Loucy (cell line): Measurements from ENCODE around the gene TMEM176A.

Source experiments
- H2AFZ ChIP-seq: fragments of 200-600 bp; sonication (generic); 2 replicates; pipeline ENCODE4 v1.6.0; 2016; ENCODE audit warnings: antibody characterized with exemption, mild to moderate bottlenecking, low read length, moderate library complexity
- H3F3A ChIP-seq: fragments of 200-600 bp; 2 replicates; pipeline ENCODE4 v1.6.0; 2016; ENCODE audit warnings: antibody characterized with exemption, low read depth, mild to moderate bottlenecking
- H3K27me3 ChIP-seq: fragments of 200-600 bp; sonication (generic); 2 replicates; pipeline ENCODE4 v1.6.1; 2014; ENCODE audit warnings: low read length, mild to moderate bottlenecking; ENCODE audit not compliant: insufficient read depth, poor library complexity, severe bottlenecking
- H3K36me3 ChIP-seq: fragments of 200-600 bp; sonication (generic); 2 replicates; pipeline ENCODE4 v1.6.1; 2016; ENCODE audit warnings: low read length; ENCODE audit not compliant: insufficient read depth
- H3K4me1 ChIP-seq: fragments of 200-600 bp; sonication (generic); 2 replicates; pipeline ENCODE4 v1.5.1; 2014; ENCODE audit warnings: low read length, mild to moderate bottlenecking; ENCODE audit not compliant: insufficient read depth, poor library complexity, severe bottlenecking
- H3K4me2 ChIP-seq: fragments of 200-600 bp; sonication (generic); 2 replicates; pipeline ENCODE4 v1.6.0; 2014; ENCODE audit warnings: antibody characterized with exemption, low read length, low read depth, mild to moderate bottlenecking; ENCODE audit not compliant: poor library complexity, severe bottlenecking
- H3K4me3 ChIP-seq: fragments of 200-600 bp; sonication (generic); 2 replicates; pipeline ENCODE4 v1.5.1; 2014; ENCODE audit warnings: low read length, mild to moderate bottlenecking, mixed read lengths; ENCODE audit not compliant: poor library complexity, severe bottlenecking
- H3K79me2 ChIP-seq: fragments of 200-600 bp; sonication (generic); 2 replicates; pipeline ENCODE4 v1.6.1; 2014; ENCODE audit warnings: low read length; ENCODE audit not compliant: insufficient read depth
- H3K9ac ChIP-seq: fragments of 200-600 bp; sonication (generic); 2 replicates; pipeline ENCODE4 v1.6.0; 2014; ENCODE audit warnings: mild to moderate bottlenecking, low read depth, low read length, moderate library complexity; ENCODE audit not compliant: poor library complexity, severe bottlenecking
- H3K9me2 ChIP-seq: fragments of 200-600 bp; sonication (generic); replicated peaks from 2 replicates; pipeline ENCODE4 v1.6.1; 2016; ENCODE audit warnings: low read depth, low read length, mixed read lengths
- H3K9me3 ChIP-seq: fragments of 200-600 bp; sonication (generic); 2 replicates; pipeline ENCODE4 v1.6.1; 2014; ENCODE audit warnings: mild to moderate bottlenecking, antibody characterized with exemption, low read length, low read depth; ENCODE audit not compliant: insufficient read depth
- H4K20me1 ChIP-seq: fragments of 200-600 bp; sonication (generic); 2 replicates; pipeline ENCODE4 v1.6.0; 2014; ENCODE audit warnings: antibody characterized with exemption, low read length, mild to moderate bottlenecking; ENCODE audit not compliant: insufficient read depth, poor library complexity, severe bottlenecking
- EZH2phosphoT487 ChIP-seq: fragments of 200-600 bp; IDR thresholded peaks from 2 replicates; pipeline ENCODE4 v1.6.1; 2018; ENCODE audit warnings: antibody characterized with exemption, mild to moderate bottlenecking, moderate library complexity, borderline replicate concordance
- TF ChIP-seq, protein P1 (sequence below): fragments of 200-600 bp; sonication (generic); conservative IDR thresholded peaks from 2 replicates; pipeline ENCODE4 v1.5.1; 2014; ENCODE audit warnings: mild to moderate bottlenecking, antibody characterized with exemption, low read length

The TMEM176A gene

GRCh38 chr7:150791304-150791703 is 9.3 kb upstream of the TMEM176A start:
- no peak overlapping the region for H3K4me2 ChIP-seq
- H3K4me3 ChIP-seq, result no peak overlapping the region
- TF ChIP-seq, protein P1, sequence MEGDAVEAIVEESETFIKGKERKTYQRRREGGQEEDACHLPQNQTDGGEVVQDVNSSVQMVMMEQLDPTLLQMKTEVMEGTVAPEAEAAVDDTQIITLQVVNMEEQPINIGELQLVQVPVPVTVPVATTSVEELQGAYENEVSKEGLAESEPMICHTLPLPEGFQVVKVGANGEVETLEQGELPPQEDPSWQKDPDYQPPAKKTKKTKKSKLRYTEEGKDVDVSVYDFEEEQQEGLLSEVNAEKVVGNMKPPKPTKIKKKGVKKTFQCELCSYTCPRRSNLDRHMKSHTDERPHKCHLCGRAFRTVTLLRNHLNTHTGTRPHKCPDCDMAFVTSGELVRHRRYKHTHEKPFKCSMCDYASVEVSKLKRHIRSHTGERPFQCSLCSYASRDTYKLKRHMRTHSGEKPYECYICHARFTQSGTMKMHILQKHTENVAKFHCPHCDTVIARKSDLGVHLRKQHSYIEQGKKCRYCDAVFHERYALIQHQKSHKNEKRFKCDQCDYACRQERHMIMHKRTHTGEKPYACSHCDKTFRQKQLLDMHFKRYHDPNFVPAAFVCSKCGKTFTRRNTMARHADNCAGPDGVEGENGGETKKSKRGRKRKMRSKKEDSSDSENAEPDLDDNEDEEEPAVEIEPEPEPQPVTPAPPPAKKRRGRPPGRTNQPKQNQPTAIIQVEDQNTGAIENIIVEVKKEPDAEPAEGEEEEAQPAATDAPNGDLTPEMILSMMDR, result no peak
- TF ChIP-seq EZH2phosphoT487, result no peak
- H4K20me1 ChIP-seq, result no peaks in the 10 kb centered on the region
- no peaks in the 10 kb centered on the region for H3K27me3 ChIP-seq
- H3K36me3 ChIP-seq, result no peaks in the 10 kb centered on the region
- no peaks in the 10 kb centered on the region for H3K79me2 ChIP-seq
- H2AFZ ChIP-seq, result no peak overlapping the region
- H3K4me1 ChIP-seq, result no peaks in the 10 kb centered on the region
- no peaks in the 10 kb centered on the region for H3K9me3 ChIP-seq
- H3K9me2 ChIP-seq, result no peaks in the 10 kb centered on the region
- H3K9ac ChIP-seq, result no peak overlapping the region
- no peaks in the 10 kb centered on the region for H3F3A ChIP-seq

GRCh38 chr7:150791746-150792452 is 8.7 kb upstream of the TMEM176A start:
- Histone ChIP-seq H3F3A (no peaks in the 10 kb centered on the region), H3K9me3 (no peaks in the 10 kb centered on the region), H3K9me2 (no peaks in the 10 kb centered on the region), H3K4me2 (no peak overlapping the region), H3K4me3 (no peak overlapping the region), H3K79me2 (no peaks in the 10 kb centered on the region), H2AFZ (no peak overlapping the region), H3K27me3 (no peaks in the 10 kb centered on the region), H3K9ac (no peak overlapping the region), H3K4me1 (no peaks in the 10 kb centered on the region), H4K20me1 (no peaks in the 10 kb centered on the region), H3K36me3 (no peaks in the 10 kb centered on the region)
- TF ChIP-seq, protein P1, result no peak

DNA sequence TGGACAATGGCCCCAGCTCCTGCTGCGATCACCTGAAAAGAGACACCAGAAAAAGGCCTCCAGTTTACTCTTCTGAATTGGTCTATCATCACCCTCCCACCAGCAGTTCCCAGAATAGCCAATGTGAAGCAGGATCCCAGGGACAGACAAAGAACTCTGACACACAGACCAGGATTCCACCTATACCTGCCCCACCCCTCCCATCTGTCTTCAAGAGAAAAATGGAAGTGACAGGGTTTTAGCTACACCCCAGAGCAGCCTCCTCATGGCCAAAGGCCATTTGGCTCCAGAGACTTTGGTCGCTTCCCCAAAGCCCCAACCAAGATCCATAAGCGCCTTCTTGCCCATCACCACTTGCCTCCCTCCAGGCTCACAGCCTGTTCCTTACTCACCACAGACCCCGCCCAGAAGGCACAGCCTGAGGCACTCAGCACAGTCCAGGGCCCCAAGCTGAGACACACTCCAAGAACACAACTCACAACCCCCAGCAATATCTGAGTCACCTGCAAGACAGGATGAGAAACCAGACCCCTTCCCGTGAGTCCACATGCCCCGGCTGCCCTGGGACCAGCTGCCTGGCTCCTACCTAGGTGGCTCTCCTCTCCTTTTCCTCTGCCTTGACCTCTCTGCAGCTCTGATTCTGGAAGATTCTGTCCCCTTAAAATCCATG is 6.9 kb upstream of the TMEM176A start:
- H3K4me1 ChIP-seq, result no peaks in the 10 kb centered on the region
- H2AFZ ChIP-seq, result no peak overlapping the region
- H3K4me3 ChIP-seq, result no peak overlapping the region
- no peak overlapping the region for H3K4me2 ChIP-seq
- H3K9me3 ChIP-seq, result no peaks in the 10 kb centered on the region
- H3K36me3 ChIP-seq, result no peaks in the 10 kb centered on the region
- H3K79me2 ChIP-seq, result no peaks in the 10 kb centered on the region
- no peaks in the 10 kb centered on the region for H4K20me1 ChIP-seq
- no peaks in the 10 kb centered on the region for H3K27me3 ChIP-seq
- no peaks in the 10 kb centered on the region for H3K9me2 ChIP-seq
- no peaks in the 10 kb centered on the region for H3F3A ChIP-seq
- no peak overlapping the region for H3K9ac ChIP-seq
- TF ChIP-seq, protein P1, result no peak
- no peak for TF ChIP-seq EZH2phosphoT487
